Measurements from ENCODE around the gene KDM2B.

DNA sequence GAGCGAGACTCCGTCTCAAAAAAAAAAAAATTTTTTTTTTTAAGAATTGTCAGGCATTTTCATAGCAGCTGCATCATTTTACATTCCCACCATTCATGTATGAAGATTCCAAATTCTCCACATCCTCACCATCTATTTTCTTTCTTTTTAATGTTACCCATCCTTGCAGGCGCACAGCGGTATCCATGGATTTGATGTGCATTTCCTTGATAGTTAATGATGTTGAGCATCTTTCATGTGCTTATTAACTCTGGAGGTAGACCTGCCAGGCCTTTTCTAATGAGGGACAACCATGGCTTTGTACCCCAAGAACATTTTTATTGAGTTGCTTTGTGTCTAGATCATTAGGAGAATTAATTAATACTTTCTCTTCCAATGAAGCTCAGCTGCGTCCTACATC is 182.5 kb downstream of the KDM2B start:
- TF ChIP-seq CTCF (IDR thresholded peaks at IDR 0.05) (no peak), EZH2 (IDR thresholded peaks at IDR 0.05; ENCODE audit: borderline replicate concordance, insufficient read depth, low read depth, low read length, poor library complexity, severe bottlenecking) (no peak)
